LNCaP clone FGC (cell line): ENCODE data around the gene ADD1.

Experiments
- DNase-seq: peaks from one replicate; pipeline ENCODE4 v3.0.0-alpha.2; 2011; ENCODE audit warnings: low read depth
- H3K4me3 ChIP-seq: 2 replicates; pipeline ENCODE4 v1.5.1; 2011; ENCODE audit warnings: mild to moderate bottlenecking, low read depth, low read length, control low read depth
- CTCF ChIP-seq: IDR thresholded peaks from 2 replicates; pipeline ENCODE4 v1.5.1; 2012; ENCODE audit warnings: mild to moderate bottlenecking; ENCODE audit not compliant: control insufficient read depth, insufficient read depth; ENCODE audit errors: extremely low read depth

The ADD1 gene

GRCh38 chr4:2824329-2824835, 19.3 kb upstream of the ADD1 start:
- TF ChIP-seq CTCF = no peak
- H3K4me3 ChIP-seq = no peak overlapping the region
- no peak for DNase-seq

DNA sequence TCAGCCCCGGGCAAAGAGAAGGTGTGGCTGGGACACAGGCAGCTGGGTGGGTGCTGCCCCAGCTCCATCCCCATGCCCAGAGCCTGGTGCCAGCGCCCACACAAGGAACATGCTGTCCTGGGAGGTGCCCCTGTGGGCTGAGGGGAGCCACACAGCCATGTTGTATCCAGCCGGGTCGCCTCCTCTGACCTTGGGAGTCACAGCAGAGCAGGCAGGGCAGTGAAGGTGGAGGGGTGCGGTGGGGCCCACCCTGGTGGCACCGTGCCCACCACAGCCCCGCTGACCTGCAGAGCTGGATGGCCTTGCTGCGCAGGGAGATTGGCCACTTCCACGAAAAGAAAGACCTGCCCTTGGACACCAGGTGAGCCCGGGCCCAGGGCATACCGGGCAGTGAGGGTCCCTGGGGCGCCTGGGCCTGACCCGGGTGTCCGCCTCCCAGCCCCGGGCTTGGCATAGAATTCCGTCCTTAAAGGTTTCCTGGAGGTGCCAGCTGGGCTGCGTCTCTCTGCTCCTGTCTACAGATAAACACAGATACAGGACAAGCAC, 18.7 kb upstream of the ADD1 start:
- DNase-seq = no peak
- H3K4me3 ChIP-seq = no peak overlapping the region
- no peak for TF ChIP-seq CTCF

GRCh38 chr4:2825740-2826139, 17.9 kb upstream of the ADD1 start:
- TF ChIP-seq CTCF = no peak
- no peak for DNase-seq
- H3K4me3 ChIP-seq = no peak overlapping the region

- H3K4me3 ChIP-seq = no peak overlapping the region
- no peak for TF ChIP-seq CTCF
- no peak for DNase-seq
These were observed 16.4 kb upstream of the ADD1 start for GRCh38 chr4:2827071-2827873.

DNA sequence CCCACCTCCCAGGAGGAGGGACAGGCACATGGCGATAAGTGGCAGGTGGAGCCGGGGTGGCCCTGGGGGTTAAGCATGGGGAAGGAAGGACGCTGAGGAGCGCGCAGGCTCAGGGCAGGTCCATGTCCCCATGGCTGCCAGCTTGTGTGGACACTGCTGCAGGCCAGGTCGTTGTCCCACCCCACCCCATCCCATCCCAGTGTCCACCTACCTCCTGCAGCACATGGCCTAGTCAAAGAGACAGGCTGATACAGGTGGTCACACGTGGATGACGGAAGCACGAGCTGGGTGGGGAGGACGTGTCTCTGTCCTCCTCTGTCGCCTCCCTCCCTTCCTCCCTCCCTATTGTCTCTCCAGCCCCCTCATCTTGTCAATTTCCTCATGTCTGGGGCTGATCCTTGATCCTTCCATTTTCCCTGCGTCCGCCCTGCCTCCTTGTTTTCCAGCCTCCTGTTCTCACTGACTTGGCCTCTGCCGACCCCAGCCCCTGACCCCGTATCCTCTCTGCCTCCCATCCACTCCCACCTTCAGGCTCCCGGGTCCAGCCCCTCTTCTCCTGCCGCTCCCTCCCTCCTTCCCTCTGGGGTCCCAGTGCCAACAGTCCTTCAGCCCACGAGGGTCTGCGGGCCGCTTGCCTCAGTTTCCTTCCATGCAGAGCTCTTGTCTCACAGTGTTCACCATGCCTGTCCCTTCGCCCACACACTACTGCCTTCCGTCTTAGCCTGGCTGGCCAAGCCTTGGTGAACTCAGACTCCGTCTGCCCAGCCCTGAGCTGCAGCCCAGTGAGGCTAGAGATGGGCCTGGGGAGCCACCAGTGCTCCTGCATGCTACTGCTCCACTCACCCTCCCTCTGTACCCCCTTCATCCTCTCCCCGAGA, 15.5 kb upstream of the ADD1 start:
- no peak overlapping the region for H3K4me3 ChIP-seq
- DNase-seq = no peak
- no peak for TF ChIP-seq CTCF

GRCh38 chr4:2828758-2829181, 14.9 kb upstream of the ADD1 start:
- TF ChIP-seq CTCF = no peak
- no peak for DNase-seq
- no peak overlapping the region for H3K4me3 ChIP-seq
